H1 (cell line): Measurements from ENCODE around the gene DAZ3. TPM values are rescaled to one million over a fixed set of nuclear protein-coding genes. Genes with fewer than 3 reads are reported as not detected.

ENCODE experiments used
- polyA plus RNA-seq, 7 experiments: library from polyadenylated mRNA; depleted of rRNA in 3 of 7; stranded (reverse) in 5 of 7; unstranded in 2 of 7; fragments of >200 nt in 5 of 7; fragments of 200-250 nt in 2 of 7; gene quantifications; 1 replicate in 5 of 7; 2 replicates in 1 of 7; 4 replicates in 1 of 7; pipeline versions ENCODE4 v1.2.1 to v1.2.3, GENCODE V29; 2011 to 2013; ENCODE audit warnings: missing spikeins in 2 of 7, mixed read lengths in 2 of 7
- total RNA-seq: library from RNA; stranded (reverse); fragmentation: NEBNext Ultra II Directional; extraction: Animal tissue kit (Norgen Biotek cat#: 25700); gene quantifications from 2 replicates; pipeline ENCODE4 v1.2.1, GENCODE V29; 2021

Gene DAZ3
- total and polyA plus RNA-seq, 2 of the 8 experiments (the other 6 are each of a cell fraction or from before 2014, with no cell fraction given), result not detected

Other genes starting within 250 kb of the DAZ3 start
- gene BPY2B, start 195.4 kb downstream of the DAZ3 start, total RNA-seq, result not detected in 2 replicates
- not detected in 2 replicates for gene BPY2B, start 195.4 kb downstream of the DAZ3 start, polyA plus RNA-seq (2011; rRNA removed)
- gene DAZ4, start 20.5 kb upstream of the DAZ3 start, total RNA-seq, result not detected in 2 replicates
- not detected in 2 replicates for gene DAZ4, start 20.5 kb upstream of the DAZ3 start, polyA plus RNA-seq (2011; rRNA removed)
- gene BPY2C, start 238.7 kb upstream of the DAZ3 start, total RNA-seq, result not detected in 2 replicates
- not detected in 2 replicates for gene BPY2C, start 238.7 kb upstream of the DAZ3 start, polyA plus RNA-seq (2011; rRNA removed)